Astrocyte of the hippocampus (primary cell): ENCODE measurements around the gene PER1.
"Not testable (repeated sequence)": the region's sequence is repeated elsewhere in the genome, so short reads cannot be mapped to it uniquely, and the experiment has no call there.

ENCODE experiments used
- DNase-seq: peaks from one replicate; pipeline ENCODE4 v3.0.0; 2011; ENCODE audit warnings: low read depth, low spot score

PER1 gene

DNA sequence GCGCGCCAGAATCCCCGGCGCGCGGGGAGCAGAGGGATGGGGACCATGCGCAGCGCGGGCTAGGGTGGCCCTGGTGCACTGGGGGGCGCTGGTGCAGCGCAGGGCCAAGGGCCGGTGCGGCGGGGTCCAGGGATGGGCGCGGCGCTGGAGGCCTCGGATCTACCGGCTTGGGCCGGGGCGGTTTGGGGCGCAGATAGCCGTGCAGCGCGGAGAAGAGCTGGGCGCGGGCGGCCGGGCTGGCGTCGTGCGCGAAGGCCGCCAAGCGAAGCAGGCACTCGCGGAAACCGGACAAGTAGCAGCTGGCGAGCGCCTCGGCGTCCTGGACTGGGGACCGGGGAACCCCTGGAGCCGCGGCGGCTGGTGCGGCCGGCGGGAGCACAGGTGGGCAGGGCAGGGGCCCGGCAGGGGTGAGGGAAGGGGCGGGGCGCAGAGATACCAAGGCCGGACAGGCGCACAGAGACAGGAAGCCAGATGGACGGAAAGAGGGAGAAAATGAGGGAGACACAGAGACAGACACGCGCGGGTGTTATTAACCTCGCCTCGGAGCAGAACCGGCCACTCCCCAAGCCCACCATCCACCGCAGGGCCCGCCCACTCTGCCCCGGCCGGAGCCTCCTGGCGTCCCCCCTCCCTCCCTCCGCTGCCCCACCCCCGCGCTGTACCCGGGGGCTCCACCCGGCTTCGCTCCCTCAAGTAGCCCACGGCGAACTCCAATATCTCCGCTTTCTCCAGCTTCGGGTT is 30.4 kb downstream of the PER1 start:
- DNase-seq: peak; percentile 86

DNA sequence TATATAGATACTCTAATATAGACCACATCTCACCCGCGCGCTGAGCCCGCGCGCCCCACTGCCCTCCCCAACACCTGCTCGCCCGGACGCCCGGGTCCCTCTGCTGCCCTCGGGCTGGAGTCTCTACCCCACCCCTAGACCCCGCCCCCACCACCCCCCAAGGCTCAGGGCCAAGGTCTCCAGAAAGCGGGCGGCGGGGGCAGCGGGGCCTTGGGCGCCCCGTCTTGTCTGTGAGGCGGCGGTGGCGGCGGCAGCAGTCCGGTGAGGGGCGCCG is 30.9 kb downstream of the PER1 start:
- DNase-seq: no peak

DNA sequence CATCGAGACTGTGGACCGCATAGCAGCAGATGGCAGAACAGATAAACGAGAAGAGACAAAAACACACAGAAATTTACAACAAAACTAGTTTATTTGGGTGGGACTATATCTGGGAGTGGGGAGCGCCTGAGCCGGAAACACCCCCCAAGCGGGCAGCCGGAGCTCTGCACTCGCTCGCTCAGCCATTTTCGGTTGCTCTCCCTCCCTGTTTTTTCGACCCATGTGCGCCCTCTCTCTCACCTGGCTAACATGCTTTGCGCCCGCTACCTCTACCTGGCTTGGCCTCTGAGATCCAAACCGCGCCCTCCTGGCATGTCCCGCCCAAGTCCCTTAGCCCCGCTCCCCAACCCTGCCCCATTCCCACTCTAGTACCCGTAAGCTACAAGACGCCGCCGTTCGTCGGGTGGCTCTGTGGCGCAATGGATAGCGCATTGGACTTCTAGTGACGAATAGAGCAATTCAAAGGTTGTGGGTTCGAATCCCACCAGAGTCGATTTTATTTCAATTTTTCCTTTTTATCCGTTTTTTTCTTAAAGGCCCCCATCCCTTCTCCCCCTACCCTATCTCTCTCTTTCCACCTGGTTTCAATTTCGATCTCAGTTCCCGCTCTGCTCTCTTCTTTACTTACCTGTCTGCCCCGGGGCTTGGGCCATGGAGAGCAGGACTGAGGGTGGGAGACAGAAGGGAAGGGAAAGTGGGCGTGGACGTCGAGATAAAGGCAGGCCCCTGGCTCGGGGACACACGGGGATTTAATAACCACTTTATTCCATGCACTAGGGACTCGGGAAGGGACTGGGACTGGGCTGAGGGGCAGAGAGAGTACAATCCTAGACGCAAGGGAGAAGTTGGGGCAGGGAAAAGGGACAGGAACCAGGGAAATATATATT is 31.4 kb downstream of the PER1 start:
- DNase-seq: peak; percentile 82

DNA sequence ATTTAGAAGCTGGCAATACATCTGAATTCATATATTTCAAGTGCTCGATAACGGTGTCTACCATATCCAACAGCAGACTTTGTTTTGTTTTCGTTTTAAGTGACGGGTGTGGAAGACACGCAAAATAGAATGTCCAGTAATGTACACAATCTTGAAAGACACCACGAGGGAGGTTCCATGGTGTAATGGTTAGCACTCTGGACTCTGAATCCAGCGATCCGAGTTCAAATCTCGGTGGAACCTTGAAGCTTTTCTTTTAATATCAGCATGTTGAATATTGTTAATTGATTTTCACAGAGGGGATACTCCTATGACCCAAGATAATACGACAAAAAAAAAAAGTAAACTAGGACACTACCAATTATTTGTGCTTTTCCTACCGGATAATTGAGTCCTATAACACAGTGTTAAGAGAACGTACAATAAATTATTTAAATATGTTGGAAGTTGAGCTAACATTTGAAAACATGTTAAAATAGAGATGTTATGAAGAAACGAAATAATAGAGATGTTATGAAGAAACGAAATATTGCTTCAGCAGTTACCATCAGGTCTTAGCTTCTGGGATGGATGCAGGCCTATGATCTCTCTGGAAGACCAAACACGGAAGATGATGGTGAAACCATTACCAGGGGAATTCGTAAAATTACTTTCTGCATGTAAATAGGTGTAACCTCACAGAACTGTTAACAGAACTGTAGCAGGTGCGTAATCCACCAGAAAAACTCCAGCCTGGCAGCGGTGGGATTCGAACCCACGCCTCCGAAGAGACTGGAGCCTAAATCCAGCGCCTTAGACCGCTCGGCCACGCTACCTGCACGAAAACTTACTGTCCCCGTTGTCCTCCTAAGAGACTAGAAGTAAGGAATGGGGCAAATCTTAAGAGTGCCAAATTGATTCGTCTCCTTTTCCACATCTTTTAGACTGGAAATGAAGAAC is 32.4 kb downstream of the PER1 start:
- peak; percentile 93 for DNase-seq

DNA sequence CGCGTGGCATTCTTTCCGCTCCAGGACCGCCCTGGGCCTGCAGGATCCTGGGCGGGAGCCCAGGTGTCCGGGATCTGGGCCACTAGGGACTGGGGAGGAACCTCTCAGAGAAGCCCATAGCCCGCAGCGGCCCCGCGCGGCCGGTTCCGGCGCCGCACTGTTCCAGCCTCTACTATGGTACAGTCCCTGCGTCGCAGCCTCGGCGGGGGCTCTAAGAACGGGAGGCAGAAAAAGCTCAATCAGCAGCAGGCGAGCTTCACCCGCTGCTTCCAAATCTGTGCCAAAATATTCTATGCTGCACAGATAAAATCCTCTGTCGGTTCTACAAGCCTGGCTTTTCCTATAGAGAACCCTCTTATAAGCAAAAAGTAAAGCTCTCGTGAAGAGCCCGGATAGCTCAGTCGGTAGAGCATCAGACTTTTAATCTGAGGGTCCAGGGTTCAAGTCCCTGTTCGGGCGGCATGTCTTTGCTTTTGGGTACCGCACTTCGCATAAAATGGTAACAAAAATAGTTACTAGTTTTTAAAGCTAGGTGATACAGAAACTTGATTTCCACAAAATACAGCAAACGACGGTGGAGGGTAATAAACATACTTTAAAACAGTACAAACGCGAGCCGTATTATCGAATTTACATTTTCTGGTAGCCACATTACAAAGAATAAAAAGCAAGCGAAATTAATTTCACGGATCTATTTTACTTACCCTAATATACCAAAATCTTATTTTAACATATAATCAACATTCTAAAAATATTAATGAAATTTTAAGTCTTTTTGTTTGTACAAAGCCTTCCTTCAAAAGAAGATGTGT is 33.2 kb downstream of the PER1 start:
- peak; percentile 92 for DNase-seq

DNA sequence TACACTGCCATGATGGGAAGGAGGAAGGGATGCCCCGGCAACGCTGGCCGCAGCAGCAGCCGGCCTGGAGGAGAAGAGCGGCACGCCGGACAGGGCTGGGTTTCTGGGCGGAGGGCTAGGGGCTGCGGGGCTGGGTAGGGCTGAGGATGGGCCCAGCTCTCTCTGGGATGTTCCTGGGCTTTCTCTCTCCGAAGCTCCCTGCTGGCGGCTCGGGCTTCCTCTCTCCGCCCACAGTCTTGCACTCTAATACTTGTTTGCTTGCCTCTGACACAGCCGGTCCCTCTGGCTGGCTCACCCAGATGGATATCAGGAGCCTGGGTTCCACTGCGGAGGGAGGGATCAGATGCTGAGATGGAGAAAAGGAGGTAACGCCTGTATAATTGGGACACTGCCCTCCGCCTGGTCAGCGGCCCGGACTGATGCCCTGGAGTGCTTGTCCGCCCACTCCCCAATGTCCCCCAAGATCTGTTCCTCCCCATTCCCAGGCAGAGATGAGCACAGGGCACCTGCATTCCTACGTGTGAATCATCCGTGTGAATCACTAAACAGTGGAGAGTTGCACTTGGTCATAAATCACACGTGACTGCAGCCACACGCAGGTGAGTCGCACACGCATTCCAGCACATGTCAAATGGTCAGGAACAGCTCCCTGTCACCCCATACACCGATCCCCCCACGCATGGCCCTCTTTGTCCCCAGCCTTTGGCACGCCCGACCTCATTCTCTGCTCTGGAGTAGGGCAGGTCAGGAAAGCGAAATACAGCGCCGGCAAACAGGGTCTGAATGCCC is 34.0 kb downstream of the PER1 start, which contains the start of gene ALOXE3:
TSS of gene ALOXE3 (minus strand) at position 535 of the 789 bp plus-strand sequence. CDS start at position 11, 524 bp downstream.
- DNase-seq: peak; percentile 70

DNA sequence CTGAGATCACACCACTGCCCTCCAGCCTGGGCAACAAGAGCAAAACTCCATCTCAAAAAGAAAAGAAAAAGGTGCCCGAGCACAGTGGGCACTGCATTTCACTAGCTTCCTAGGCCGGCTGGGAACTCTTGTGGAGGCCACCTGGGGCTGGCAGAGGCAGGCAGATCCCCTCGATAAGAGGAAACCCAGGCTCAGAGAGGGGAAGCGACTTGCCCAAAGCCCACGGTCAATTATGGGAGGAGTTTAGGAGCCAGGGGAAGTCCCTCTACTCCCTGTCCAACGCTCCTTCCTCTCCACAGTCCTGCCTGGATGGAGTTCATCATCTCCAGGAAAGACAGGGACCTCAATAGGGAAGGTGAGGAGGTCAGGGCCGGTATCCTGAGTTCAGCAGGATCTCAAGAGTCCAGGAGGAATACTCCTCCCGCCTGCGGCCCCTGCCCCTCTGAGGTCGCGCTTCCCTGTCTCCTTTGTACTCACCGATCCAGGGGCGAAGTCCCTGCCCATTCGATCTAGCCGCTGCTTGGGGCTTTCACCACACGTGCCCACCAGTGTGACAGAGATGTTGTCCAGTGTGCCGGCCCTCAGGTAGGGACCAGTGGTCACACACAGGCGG is 34.7 kb downstream of the PER1 start:
- no peak for DNase-seq

DNA sequence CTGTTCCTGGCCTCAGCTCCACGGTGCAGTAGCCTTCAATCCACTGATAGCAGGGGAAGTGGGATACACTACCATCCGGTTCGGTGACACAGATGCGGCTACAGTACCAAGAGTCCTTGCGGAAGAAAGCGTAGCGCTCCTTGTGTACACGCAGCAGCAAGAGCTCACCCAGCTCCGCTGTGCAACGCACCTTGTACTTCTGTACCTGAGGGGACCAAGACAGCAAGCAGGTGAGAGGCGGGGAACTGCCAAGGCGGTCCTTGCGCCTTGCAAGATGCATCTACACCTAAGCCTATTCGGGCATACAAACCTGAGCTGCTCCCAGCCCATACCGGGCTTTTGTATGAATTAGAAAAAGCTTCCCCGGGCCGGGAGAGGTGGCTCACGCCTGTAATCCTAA is 35.4 kb downstream of the PER1 start:
- DNase-seq: no peak

DNA sequence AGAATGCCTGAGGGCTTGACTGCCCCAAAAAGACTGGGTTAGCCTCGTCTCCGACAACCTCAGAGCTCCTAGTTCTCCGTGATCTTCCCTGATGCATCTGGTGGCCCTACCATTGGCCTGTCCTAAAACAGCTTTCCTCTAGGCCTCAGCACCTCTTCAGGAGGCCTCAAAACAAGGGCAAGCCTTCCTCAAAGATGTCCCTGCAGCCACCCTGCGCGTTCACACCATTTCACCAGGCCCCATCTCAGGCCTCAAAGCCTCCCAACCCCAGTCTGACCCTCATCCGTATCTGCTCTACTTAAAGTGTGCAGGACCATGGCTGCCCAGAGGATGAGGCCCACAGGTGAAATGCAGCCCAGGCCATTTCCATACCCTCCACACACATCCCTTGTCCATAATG is 41.3 kb downstream of the PER1 start:
- no peak for DNase-seq

DNA sequence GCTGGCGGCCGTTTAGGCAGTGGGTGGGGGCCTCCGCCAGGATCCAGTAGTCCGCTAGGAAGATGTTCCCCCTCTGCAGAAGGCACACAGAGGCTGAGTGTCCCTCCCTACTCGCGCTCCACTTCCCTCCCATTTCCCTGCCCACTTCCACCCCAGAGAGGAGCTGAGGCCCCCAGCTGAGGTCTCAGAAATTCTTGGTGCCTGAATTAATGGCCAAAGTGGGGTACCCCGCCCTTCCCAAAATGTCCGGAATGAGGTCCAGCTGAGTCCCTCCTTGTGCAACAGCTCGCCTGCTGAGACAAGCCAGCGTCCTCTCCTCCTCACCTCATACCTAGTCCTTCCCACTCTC is 41.8 kb downstream of the PER1 start:
- DNase-seq: no peak

DNA sequence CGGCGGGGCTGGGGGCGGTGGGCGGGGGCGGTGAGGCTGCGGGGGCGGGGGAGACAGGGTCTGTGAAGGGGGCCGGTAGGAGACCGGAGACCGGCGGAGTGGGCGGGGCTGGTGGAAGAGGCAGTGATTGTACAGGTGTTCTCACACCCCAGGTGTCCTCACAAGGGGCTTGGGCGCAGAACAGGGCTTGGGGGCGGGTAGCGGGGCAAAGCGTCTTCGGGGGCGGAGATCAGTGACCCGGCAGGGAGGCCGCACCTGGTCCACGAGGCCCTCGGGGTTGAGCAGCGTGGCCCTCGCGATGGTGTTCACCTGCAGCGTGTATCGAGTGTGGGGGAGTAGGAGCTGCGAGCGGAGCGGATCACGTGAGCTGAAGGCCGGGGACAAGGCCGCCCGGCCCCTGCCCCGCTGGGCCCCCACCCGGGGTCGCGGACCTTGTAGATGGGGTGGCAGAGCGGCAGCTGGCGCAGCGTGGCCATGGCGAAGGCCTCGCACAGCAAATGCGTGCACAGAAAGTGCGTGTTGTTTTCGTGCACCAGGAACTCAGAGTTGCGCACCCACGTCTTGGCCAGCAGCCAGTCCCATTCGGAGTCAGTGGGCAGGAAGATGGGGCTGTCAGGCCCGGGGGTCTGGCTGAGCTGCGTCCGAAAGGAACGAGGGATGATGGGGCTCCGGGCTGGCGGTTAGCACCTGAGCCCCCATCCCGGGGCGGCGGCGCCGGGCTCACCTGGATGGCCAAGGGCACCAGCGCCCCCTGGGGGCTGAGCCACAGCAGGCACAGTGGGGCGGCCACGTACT is 42.3 kb downstream of the PER1 start:
- peak; percentile 60 for DNase-seq

DNA sequence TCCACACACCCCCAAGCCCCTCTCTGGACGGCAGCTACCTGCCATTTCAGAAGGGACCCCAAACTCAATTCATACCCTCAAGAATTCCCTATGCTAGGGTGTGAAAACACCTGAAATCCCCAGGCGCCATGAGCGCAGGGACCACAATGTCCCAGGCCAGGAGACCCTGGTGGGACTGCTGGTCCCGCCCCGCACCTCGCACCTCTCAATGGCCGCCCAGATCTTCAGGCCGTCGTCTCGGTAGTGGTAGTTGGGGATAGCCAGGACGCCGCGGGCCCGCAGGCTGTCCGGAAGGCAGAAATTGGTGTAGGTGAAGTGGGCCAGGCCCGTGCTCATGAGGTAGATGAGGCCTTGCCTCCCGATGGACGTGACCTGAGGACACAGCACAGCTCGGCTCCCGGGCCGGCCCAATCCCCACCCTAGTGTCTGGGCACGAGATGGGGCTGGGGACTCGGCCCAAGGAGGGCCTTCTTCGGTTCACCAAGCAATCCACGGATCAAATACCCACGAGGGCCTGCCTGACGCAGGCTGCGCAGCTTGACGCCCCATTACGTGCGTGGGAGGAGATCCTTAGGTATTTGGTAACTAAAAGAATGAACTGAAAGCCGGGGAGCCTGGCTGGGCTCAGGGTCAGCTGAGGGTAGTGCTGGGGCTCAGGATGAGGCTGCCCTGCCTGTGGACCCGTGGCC is 43.1 kb downstream of the PER1 start:
- no peak for DNase-seq

DNA sequence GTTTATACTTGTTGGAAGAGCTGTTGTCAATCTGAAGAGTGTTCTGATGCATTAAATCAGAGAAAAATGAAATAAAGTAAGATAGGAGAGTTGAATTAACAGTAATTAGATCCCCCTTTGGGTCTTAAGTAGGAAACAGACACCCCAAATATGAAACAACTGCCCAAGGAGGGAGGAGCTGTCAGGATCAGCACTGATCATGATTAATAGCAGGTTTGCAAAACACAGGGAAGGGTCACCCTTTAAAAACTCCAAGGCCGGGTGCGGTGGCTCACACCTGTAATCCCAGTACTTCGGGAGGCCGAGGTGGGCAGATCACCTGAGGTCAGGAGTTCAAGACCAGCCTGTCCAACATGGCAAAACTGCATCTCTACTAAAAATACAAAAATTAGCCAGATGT is 45.2 kb downstream of the PER1 start:
- not testable (repeated sequence) for DNase-seq

DNA sequence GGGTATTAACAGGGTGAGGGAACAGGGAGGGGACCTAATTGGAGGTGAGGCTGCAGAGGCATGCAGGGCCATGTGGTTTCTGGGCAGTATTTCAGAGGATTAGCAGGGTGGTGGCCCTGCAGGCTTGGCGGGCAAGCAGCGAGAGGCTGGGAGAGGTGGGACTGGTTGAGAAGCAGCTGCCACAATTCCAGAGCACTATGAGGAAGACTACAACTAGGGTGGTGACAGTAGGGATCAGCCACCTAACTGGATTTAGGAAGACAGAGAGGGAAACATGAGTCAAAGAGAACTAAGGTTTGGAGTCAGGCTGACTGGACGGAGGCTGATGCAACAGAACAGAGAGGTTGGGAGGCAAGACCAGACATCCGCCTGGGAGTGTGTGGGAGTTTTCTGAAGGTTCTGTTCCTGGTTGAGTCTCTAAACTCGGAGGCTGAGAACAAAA is 46.2 kb downstream of the PER1 start:
- no peak for DNase-seq

DNA sequence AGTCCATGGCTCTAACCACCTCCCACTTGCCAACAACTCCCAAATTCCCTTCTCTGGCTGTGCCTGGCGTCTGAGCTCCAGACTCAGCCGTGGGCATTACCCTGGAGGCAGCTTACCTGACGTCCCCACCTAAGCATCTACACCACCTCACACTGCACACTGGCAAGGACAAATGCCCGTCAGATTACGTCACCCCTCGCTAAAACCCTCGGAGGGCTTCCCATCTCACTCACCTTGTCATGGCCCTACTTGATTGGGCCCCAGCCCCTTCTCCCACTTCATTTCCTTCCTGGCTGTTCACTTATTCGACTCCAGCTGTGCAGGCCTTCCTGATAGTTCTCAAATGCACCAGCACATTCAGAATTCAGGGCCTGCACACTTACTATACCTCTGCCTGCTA is 47.3 kb downstream of the PER1 start:
- no peak for DNase-seq

DNA sequence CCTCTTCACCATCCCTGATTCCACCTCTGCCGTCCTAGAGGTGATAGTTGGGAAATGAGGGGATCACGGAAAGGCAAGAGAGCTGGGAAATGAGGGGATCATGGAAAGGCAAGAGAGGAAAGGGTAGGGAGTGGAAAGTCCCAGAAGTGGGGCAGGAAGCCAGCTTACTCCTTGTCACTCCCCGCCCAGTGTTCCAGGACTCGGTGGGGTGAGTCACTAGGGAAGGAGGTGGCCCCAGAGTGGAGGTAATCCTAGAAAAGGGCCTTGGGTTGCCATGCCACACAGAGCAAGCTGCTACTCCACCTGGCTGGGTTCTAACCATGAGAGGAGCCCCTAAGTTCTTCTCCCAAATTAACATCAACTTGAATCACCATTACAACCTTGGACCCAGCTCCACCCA is 48.7 kb downstream of the PER1 start:
- DNase-seq: no peak

DNA sequence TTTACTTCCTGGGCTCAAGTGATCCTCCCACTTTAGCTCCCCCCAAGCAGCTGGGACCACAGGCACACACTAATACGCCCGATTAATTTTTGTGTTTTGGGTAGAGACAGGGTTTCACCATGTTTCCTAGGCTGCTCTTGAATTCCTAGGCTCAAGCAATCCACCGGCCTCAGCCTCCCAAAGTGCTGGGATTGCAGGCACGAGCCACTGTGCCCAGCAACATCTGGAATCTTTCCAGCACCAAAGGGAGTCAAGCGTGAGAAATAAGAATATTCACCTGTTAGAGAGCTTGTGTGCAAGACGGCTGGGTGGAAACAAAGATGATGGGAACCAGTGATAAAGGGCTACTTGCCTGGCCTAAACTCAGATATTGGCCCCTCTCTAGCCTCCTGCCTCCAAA is 50.5 kb downstream of the PER1 start:
- DNase-seq: no peak

DNA sequence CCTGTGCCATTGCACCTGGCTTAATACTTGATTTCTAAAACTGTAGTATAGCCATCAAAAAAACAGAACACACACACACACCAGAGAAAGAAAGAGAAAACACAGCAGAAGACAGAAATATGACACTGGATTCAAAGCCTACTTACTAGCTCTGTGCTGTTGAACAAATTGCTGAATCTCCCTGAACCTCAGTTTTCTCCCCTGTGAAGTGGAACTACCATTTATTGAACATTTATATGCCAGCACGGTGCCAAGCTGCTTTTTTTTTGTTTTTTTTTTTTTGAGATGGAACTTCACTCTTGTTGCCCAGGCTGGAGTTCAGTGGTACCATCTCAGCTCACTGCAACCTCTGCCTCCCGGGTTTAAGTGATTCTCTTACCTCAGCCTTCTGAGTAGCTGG is 51.4 kb downstream of the PER1 start:
- no peak for DNase-seq

DNA sequence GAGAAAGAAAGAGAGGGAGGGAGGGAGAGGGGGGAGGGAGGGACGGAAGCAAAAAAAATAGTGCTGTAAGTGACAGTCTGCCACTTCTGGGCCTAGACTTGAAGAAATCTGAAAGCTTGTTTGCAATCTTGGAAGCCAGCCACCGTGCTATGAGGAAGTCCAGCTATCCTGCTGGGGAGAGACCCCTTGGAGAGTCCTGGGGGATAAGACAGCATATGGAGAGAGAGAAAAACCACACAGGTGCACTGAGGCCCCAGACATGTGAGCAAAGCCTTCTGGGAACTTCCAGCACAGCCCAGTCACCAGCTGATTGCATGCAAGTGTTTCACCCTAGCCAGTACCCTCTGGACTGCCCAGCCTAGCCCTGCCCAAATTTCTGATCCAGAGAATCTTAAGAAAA is 52.1 kb downstream of the PER1 start:
- DNase-seq: no peak
